HEK293 (cell line): ENCODE data around the gene IMMP2L.

Experiments used
- CTCF ChIA-PET: fragments of 350-600 bp; formaldehyde crosslinking; extraction: SDS; loops from one replicate; lab custom pipeline; 2021; ENCODE audit warnings: antibody characterized with exemption; lab: Yijun Ruan, JAX
- POLR2A ChIA-PET: fragments of 300-600 bp; formaldehyde crosslinking; extraction: SDS; loops from one replicate; lab custom pipeline; 2020; ENCODE audit warnings: antibody characterized with exemption, inconsistent platforms; lab: Yijun Ruan, JAX
- H3K27ac ChIP-seq: fragments of 200-500 bp; sonication (Bioruptor generic); 2 replicates; pipeline ENCODE4 v1.5.1; 2014; ENCODE audit warnings: low read depth, low read length, control low read depth, inconsistent platforms; ENCODE audit errors: extremely low read depth
- H3K36me3 ChIP-seq, 2 experiments: fragments of 200-500 bp in 1 of 2; sonication (Bioruptor generic) in 1 of 2; 1 replicate in 1 of 2; 2 replicates in 1 of 2; pipeline ENCODE4 v1.5.1; 2014 to 2017; ENCODE audit warnings: inconsistent platforms in 2 of 2, low read length in 2 of 2; ENCODE audit not compliant: control insufficient read depth in 2 of 2, insufficient read depth in 1 of 2
- H3K4me1 ChIP-seq: fragments of 200-500 bp; sonication (Bioruptor generic); 2 replicates; pipeline ENCODE4 v1.5.1; 2014; ENCODE audit warnings: mild to moderate bottlenecking, low read length, inconsistent platforms; ENCODE audit not compliant: control insufficient read depth, insufficient read depth
- H3K4me3 ChIP-seq: 2 replicates; pipeline ENCODE4 v1.5.1; 2011; ENCODE audit warnings: low read depth, mild to moderate bottlenecking, control low read depth, low read length, moderate library complexity
- H3K9me3 ChIP-seq: fragments of 200-500 bp; sonication (Bioruptor generic); 2 replicates; pipeline ENCODE4 v1.5.1; 2014; ENCODE audit warnings: low read depth, low read length, inconsistent platforms; ENCODE audit not compliant: control insufficient read depth, insufficient read depth
- BCL11A ChIP-seq: fragments of 450-650 bp; formaldehyde crosslinking; IDR thresholded peaks from 2 replicates; pipeline ENCODE4 v1.5.1; 2016; ENCODE audit warnings: low read depth, missing biosample characterization, missing genetic modification characterization
- EGR2 ChIP-seq: fragments of 450-650 bp; formaldehyde crosslinking; IDR thresholded peaks from 2 replicates; pipeline ENCODE4 v1.5.1; 2016; ENCODE audit warnings: low read depth, missing biosample characterization, missing genetic modification characterization
- ZFHX2 ChIP-seq: fragments of 450-650 bp; formaldehyde crosslinking; conservative IDR thresholded peaks from 2 replicates; pipeline ENCODE4 v1.5.1; 2016; ENCODE audit warnings: missing biosample characterization, missing genetic modification characterization
- ZNF10 ChIP-seq: fragments of 450-650 bp; formaldehyde crosslinking; IDR thresholded peaks from 2 replicates; pipeline ENCODE4 v1.5.1; 2017; ENCODE audit warnings: missing biosample characterization, missing genetic modification characterization
- ZNF211 ChIP-seq: fragments of 450-650 bp; formaldehyde crosslinking; IDR thresholded peaks from 2 replicates; pipeline ENCODE4 v1.5.1; 2016; ENCODE audit warnings: low read depth, missing biosample characterization, missing genetic modification characterization
- ZNF529 ChIP-seq: fragments of 450-650 bp; formaldehyde crosslinking; IDR thresholded peaks from 2 replicates; pipeline ENCODE4 v1.5.1; 2017; ENCODE audit warnings: missing genetic modification characterization, missing biosample characterization; ENCODE audit not compliant: insufficient replicate concordance
- ZNF701 ChIP-seq: fragments of 450-650 bp; formaldehyde crosslinking; IDR thresholded peaks from 2 replicates; pipeline ENCODE4 v1.5.1; 2016; ENCODE audit warnings: missing biosample characterization, missing genetic modification characterization
- ZNF830 ChIP-seq: fragments of 450-650 bp; IDR thresholded peaks from 2 replicates; pipeline ENCODE4 v1.5.0; 2018; ENCODE audit warnings: missing biosample characterization, missing genetic modification characterization, low read depth, mild to moderate bottlenecking, moderate library complexity
- TF ChIP-seq, protein P1 (sequence below): fragments of 450-650 bp; formaldehyde crosslinking; IDR thresholded peaks from 2 replicates; pipeline ENCODE4 v1.5.1; 2016; ENCODE audit warnings: missing biosample characterization, missing genetic modification characterization
- TF ChIP-seq, protein P2 (sequence below): fragments of 450-650 bp; formaldehyde crosslinking; IDR thresholded peaks from 2 replicates; pipeline ENCODE4 v1.5.1; 2016; ENCODE audit warnings: missing biosample characterization, missing genetic modification characterization, low read depth
- TF ChIP-seq, protein P3 (sequence below): fragments of 450-650 bp; formaldehyde crosslinking; IDR thresholded peaks from 2 replicates; pipeline ENCODE4 v1.5.1; 2016; ENCODE audit warnings: missing biosample characterization, missing genetic modification characterization, borderline replicate concordance
- TF ChIP-seq, protein P4 (sequence below): fragments of 450-650 bp; formaldehyde crosslinking; IDR thresholded peaks from 2 replicates; pipeline ENCODE4 v1.5.1; 2016; ENCODE audit warnings: missing biosample characterization, missing genetic modification characterization

Gene IMMP2L

DNA sequence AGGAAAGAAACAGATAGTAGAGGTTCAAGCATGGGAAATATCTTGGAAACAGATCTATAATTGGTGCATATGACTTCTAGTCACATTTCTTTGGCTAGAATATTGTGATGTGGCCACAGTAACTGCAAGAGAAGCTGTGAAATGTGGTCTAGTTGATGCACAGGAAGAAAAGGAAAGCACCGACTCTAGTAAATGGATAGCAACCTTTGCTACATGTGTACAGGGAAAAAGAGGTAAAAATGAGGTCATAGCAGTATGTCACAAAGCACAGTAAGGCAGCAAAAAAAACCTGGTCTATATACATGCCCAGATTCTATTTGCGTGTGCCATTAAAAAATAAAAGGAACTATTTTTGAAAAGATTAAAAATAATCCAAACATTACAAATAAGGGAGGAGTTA lies 573.9 kb downstream of the IMMP2L start:
- Histone ChIP-seq H3K4me3 (no peak overlapping the region), H3K27ac (no peak overlapping the region), H3K36me3 (no peaks in the 10 kb centered on the region), H3K9me3 (no peaks in the 10 kb centered on the region), H3K4me1 (no peaks in the 10 kb centered on the region)
- ChIA-PET CTCF (no interaction called here), POLR2A (no interaction called here)
- TF ChIP-seq ZFHX2 (tag by site-specific recombination) (no peak), BCL11A (tag by site-specific recombination) (no peak), EGR2 (tag by site-specific recombination) (no peak), ZNF830 (tag by site-specific recombination) (no peak), ZNF211 (tag by site-specific recombination) (no peak), ZNF10 (tag by site-specific recombination) (no peak), ZNF529 (tag by site-specific recombination) (no peak), ZNF701 (tag by site-specific recombination) (no peak)
- TF ChIP-seq, protein P1, sequence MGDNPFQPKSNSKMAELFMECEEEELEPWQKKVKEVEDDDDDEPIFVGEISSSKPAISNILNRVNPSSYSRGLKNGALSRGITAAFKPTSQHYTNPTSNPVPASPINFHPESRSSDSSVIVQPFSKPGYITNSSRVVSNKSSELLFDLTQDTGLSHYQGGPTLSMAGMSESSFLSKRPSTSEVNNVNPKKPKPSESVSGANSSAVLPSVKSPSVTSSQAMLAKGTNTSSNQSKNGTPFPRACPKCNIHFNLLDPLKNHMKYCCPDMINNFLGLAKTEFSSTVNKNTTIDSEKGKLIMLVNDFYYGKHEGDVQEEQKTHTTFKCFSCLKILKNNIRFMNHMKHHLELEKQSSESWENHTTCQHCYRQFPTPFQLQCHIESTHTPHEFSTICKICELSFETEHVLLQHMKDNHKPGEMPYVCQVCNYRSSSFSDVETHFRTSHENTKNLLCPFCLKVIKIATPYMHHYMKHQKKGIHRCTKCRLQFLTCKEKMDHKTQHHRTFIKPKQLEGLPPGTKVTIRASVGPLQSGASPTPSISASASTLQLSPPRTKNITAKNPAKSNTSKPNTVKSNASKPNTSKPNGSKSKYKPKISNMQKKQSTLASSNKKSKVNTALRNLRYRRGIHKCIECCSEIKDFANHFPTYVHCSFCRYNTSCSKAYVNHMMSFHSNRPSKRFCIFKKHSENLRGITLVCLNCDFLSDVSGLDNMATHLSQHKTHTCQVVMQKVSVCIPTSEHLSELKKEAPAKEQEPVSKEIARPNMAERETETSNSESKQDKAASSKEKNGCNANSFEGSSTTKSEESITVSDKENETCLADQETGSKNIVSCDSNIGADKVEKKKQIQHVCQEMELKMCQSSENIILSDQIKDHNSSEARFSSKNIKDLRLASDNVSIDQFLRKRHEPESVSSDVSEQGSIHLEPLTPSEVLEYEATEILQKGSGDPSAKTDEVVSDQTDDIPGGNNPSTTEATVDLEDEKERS (tag by site-specific recombination), result no peak
- TF ChIP-seq, protein P2, sequence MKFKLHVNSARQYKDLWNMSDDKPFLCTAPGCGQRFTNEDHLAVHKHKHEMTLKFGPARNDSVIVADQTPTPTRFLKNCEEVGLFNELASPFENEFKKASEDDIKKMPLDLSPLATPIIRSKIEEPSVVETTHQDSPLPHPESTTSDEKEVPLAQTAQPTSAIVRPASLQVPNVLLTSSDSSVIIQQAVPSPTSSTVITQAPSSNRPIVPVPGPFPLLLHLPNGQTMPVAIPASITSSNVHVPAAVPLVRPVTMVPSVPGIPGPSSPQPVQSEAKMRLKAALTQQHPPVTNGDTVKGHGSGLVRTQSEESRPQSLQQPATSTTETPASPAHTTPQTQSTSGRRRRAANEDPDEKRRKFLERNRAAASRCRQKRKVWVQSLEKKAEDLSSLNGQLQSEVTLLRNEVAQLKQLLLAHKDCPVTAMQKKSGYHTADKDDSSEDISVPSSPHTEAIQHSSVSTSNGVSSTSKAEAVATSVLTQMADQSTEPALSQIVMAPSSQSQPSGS (tag by site-specific recombination), result no peak
- TF ChIP-seq, protein P3, sequence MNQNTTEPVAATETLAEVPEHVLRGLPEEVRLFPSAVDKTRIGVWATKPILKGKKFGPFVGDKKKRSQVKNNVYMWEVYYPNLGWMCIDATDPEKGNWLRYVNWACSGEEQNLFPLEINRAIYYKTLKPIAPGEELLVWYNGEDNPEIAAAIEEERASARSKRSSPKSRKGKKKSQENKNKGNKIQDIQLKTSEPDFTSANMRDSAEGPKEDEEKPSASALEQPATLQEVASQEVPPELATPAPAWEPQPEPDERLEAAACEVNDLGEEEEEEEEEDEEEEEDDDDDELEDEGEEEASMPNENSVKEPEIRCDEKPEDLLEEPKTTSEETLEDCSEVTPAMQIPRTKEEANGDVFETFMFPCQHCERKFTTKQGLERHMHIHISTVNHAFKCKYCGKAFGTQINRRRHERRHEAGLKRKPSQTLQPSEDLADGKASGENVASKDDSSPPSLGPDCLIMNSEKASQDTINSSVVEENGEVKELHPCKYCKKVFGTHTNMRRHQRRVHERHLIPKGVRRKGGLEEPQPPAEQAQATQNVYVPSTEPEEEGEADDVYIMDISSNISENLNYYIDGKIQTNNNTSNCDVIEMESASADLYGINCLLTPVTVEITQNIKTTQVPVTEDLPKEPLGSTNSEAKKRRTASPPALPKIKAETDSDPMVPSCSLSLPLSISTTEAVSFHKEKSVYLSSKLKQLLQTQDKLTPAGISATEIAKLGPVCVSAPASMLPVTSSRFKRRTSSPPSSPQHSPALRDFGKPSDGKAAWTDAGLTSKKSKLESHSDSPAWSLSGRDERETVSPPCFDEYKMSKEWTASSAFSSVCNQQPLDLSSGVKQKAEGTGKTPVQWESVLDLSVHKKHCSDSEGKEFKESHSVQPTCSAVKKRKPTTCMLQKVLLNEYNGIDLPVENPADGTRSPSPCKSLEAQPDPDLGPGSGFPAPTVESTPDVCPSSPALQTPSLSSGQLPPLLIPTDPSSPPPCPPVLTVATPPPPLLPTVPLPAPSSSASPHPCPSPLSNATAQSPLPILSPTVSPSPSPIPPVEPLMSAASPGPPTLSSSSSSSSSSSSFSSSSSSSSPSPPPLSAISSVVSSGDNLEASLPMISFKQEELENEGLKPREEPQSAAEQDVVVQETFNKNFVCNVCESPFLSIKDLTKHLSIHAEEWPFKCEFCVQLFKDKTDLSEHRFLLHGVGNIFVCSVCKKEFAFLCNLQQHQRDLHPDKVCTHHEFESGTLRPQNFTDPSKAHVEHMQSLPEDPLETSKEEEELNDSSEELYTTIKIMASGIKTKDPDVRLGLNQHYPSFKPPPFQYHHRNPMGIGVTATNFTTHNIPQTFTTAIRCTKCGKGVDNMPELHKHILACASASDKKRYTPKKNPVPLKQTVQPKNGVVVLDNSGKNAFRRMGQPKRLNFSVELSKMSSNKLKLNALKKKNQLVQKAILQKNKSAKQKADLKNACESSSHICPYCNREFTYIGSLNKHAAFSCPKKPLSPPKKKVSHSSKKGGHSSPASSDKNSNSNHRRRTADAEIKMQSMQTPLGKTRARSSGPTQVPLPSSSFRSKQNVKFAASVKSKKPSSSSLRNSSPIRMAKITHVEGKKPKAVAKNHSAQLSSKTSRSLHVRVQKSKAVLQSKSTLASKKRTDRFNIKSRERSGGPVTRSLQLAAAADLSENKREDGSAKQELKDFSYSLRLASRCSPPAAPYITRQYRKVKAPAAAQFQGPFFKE (tag by site-specific recombination), result no peak
- TF ChIP-seq, protein P4, sequence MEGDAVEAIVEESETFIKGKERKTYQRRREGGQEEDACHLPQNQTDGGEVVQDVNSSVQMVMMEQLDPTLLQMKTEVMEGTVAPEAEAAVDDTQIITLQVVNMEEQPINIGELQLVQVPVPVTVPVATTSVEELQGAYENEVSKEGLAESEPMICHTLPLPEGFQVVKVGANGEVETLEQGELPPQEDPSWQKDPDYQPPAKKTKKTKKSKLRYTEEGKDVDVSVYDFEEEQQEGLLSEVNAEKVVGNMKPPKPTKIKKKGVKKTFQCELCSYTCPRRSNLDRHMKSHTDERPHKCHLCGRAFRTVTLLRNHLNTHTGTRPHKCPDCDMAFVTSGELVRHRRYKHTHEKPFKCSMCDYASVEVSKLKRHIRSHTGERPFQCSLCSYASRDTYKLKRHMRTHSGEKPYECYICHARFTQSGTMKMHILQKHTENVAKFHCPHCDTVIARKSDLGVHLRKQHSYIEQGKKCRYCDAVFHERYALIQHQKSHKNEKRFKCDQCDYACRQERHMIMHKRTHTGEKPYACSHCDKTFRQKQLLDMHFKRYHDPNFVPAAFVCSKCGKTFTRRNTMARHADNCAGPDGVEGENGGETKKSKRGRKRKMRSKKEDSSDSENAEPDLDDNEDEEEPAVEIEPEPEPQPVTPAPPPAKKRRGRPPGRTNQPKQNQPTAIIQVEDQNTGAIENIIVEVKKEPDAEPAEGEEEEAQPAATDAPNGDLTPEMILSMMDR (tag by site-specific recombination), result no peak
